Fibroblast of the aortic adventitia (primary cell): Measurements from ENCODE around the gene PREX1. TPM values are rescaled to one million over a fixed set of nuclear protein-coding genes. Genes with fewer than 3 reads are reported as not detected.

Experiments
- DNase-seq: peaks from one replicate; pipeline ENCODE4 v3.0.0-alpha.2; 2010; ENCODE audit warnings: low read depth
- H3K4me3 ChIP-seq: 2 replicates; pipeline ENCODE4 v1.5.1; 2011; ENCODE audit warnings: low read depth, mild to moderate bottlenecking, control low read depth, low read length, moderate library complexity
- total RNA-seq: library from RNA; depleted of rRNA; stranded (reverse); fragments of >200 nt; gene quantifications from 2 replicates; pipeline ENCODE4 v1.2.3, GENCODE V29; 2012; ENCODE audit warnings: low replicate concordance
- TF ChIP-seq, protein P1 (sequence below): IDR thresholded peaks from 2 replicates; pipeline ENCODE4 v1.5.1; 2011; ENCODE audit warnings: mild to moderate bottlenecking, low read length, control low read depth, inconsistent platforms; ENCODE audit not compliant: insufficient read depth

PREX1 gene
- total RNA-seq, 1 donor = 13.0 TPM

DNA sequence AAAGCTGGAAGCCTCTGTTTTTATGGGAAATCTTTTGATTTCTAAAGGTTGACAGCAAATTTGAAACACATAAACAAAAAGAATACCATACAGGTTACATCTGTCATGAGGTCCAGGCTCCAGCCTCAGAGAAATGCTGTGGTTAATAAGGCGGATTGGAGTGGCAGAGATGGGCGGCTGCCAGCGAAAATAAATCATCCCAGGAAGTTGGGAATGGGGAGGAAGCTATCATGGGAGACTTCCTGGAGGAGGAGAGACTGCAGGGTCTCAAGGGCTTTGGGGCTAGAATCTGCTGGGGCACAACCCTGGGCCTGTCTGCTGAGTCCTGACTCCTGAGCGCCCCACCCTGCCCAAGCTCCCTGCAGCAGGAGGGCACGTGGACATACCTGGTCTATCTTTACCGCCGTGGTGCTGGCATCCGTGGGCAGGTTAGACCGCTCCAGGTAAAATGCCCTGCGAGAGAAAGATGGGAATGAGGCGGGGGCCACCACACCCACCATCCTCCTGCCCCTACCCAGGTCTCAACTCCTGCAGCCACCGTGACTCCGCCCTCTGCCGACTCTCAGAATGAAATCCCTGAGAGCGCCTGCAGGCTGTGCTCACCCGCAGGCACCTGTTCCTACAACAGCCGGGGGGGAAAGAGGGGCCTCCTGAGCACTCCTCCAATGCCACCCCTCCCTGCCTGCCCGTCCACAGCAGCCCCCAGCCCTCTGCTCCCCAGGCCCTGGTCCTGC is 197.3 kb downstream of the PREX1 start:
- H3K4me3 ChIP-seq = no peak overlapping the region
- no peak for DNase-seq
- TF ChIP-seq, protein P1, sequence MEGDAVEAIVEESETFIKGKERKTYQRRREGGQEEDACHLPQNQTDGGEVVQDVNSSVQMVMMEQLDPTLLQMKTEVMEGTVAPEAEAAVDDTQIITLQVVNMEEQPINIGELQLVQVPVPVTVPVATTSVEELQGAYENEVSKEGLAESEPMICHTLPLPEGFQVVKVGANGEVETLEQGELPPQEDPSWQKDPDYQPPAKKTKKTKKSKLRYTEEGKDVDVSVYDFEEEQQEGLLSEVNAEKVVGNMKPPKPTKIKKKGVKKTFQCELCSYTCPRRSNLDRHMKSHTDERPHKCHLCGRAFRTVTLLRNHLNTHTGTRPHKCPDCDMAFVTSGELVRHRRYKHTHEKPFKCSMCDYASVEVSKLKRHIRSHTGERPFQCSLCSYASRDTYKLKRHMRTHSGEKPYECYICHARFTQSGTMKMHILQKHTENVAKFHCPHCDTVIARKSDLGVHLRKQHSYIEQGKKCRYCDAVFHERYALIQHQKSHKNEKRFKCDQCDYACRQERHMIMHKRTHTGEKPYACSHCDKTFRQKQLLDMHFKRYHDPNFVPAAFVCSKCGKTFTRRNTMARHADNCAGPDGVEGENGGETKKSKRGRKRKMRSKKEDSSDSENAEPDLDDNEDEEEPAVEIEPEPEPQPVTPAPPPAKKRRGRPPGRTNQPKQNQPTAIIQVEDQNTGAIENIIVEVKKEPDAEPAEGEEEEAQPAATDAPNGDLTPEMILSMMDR = no peak

DNA sequence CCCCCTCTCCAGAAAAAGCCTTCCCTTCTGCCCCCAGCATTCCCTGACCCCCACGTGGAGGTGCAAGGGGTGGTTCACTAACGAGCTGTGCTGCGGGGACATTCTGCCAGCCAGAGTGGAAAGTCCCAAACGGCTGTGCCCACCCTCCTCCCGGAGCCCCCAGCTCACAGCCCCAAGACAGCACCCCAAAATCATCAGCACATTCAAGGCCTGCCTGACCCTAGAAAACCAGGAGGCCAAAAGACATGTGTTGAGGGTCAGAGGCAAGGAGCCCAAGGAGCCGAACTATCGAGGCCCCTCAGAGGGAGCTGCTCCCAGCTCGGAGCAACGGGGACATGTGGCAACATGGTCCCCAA is 197.9 kb downstream of the PREX1 start:
- no peak overlapping the region for H3K4me3 ChIP-seq
- DNase-seq = no peak

DNA sequence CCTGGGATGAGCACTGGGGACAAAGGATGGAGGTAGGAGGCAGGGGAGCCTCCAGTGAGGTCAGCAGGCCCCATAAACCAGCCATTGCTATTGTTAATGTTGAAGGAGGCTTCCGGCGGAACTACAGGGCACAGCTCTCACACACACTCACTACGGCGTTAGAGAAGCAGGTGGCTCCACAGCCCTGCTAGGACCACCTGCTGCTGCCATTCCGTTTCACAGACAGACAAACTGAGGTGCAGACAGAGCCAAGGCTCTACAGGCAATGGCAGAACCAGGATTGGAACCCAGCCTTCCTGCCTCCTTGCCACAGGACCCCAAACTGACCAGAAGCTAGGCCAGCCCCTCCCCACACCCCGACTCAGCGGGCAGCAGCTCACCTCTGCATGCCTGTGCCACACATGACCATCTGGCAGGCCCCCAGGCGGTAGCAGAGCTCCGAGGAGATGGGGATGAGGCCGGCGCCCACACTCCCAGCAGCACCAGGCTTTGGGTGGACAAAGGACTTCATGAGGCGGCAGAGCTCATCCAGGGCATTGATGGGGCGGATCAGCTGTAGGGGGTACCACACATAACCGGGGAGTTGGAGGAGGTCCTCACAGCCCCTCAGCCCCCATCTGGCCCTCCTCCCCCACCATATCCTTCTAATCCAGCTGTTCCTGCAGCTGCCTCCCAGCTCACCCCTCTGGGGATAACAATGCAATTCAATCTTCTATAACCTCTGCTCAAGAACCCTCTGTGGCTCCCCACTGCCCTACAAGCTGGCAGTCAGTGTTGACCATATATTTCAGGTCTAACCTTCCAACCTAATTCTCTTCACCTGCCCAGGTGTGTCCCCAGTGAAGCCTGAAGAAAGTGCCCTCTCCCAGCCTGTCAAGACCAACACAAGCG is 198.5 kb downstream of the PREX1 start:
- no peak for DNase-seq
- TF ChIP-seq, protein P1 = no peak

More for the DNA sequence above, 197.9 kb downstream of the PREX1 start:
- TF ChIP-seq, protein P1 = no peak

GRCh38 chr20:48627737-48628128 is 200.1 kb downstream of the PREX1 start:
- no peak for DNase-seq
- TF ChIP-seq, protein P1 = no peak
- H3K4me3 ChIP-seq = no peak overlapping the region

More for the DNA sequence above, 198.5 kb downstream of the PREX1 start:
- no peak overlapping the region for H3K4me3 ChIP-seq

DNA sequence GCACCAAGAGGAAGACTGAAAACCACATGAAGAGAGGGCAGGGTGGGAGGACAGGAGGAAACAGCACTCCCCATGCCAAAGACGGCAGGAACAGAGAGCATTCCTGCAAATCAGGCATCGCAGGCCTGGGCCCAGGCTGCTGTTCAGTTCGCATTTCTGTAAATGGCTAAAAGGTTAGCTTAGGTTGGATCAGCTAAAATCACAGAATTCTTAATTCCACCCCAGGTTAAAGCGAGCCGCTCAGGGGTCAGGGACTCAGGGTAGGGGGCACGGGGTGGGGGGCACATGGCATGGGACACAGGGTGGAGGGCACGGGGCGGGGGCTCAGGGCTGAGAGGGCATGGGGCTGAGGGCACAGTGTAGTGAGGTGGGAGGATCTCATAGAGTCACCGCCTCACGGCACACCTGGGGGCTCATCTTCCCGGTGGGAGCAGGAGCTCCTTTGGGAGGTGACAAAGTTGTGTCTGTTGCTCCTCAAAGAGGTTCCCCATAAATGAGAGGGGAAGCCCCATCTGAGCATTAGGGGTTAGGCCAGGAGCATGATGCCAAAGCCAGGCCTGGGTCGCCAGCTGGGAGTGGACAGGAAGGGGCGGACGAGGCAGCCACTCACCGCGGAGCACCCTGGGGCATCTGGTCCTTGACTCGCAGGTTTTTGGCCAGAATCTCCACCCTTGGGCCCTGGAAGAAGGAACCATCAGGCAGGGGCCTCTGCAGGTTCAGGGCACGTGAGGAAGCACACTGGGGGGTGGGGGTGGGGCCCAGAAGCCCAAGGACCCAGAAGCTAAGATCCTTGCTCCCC is 200.7 kb downstream of the PREX1 start:
- TF ChIP-seq, protein P1 = no peak
- no peak overlapping the region for H3K4me3 ChIP-seq
- DNase-seq = no peak

GRCh38 chr20:48626226-48626937 is 201.4 kb downstream of the PREX1 start:
- TF ChIP-seq, protein P1 = no peak
- H3K4me3 ChIP-seq = no peak overlapping the region
- DNase-seq = no peak
